GM18951 (cell line): ENCODE results near the gene ZDHHC17.

Source experiments
- POLR2A ChIP-seq: IDR thresholded peaks from 4 replicates; pipeline ENCODE4 v1.6.1; 2011; ENCODE audit warnings: mild to moderate bottlenecking; ENCODE audit not compliant: insufficient read length, insufficient read depth; ENCODE audit errors: extremely low read depth
- in situ Hi-C: fragments of 300-500 bp; cut with MboI; formaldehyde crosslinking; loops from one replicate; pipeline ENCODE4 v1.12.0; 2022; ENCODE audit warnings: low sequenced_read_pairs, mixed read lengths, inconsistent platforms; ENCODE audit not compliant: unreplicated experiment

The ZDHHC17 gene

GRCh38 chr12:76866726-76867125 lies 102.8 kb downstream of the ZDHHC17 start:
- in situ Hi-C loops, result no loop called here

GRCh38 chr12:76871082-76871481 lies 107.2 kb downstream of the ZDHHC17 start:
- no peak for TF ChIP-seq POLR2A
- in situ Hi-C loops, result no loop called here

More at GRCh38 chr12:76866726-76867125, 102.8 kb downstream of the ZDHHC17 start:
- no peak for TF ChIP-seq POLR2A

GRCh38 chr12:76871742-76872141 lies 107.8 kb downstream of the ZDHHC17 start:
- no peak for TF ChIP-seq POLR2A
- in situ Hi-C loops, result no loop called here

- in situ Hi-C loops, result no loop called here
- no peak for TF ChIP-seq POLR2A
Observed at GRCh38 chr12:76872415-76872814, 108.5 kb downstream of the ZDHHC17 start.

- TF ChIP-seq POLR2A, result no peak
- in situ Hi-C loops, result no loop called here
Observed at GRCh38 chr12:76874027-76874426, 110.1 kb downstream of the ZDHHC17 start.

- no peak for TF ChIP-seq POLR2A
- in situ Hi-C loops, result no loop called here
Observed at GRCh38 chr12:76874491-76875190, 110.7 kb downstream of the ZDHHC17 start.

- TF ChIP-seq POLR2A, result no peak
- in situ Hi-C loops, result no loop called here
Observed at GRCh38 chr12:76876696-76877229, 112.8 kb downstream of the ZDHHC17 start.

- in situ Hi-C loops, result no loop called here
- no peak for TF ChIP-seq POLR2A
Observed at GRCh38 chr12:76878099-76878898, 114.4 kb downstream of the ZDHHC17 start.

GRCh38 chr12:76878899-76879709 lies 115.2 kb downstream of the ZDHHC17 start, which contains the start of gene CSRP2:
CSRP2 (minus strand) TSS chr12:76879019; CDS start chr12:76866260, 12,759 bp downstream.
- in situ Hi-C loops, result no loop called here
- TF ChIP-seq POLR2A, result peak; percentile 72

- TF ChIP-seq POLR2A, result no peak
- in situ Hi-C loops, result no loop called here
Observed at GRCh38 chr12:76879710-76880518, 116.0 kb downstream of the ZDHHC17 start.

- in situ Hi-C loops, result no loop called here
- no peak for TF ChIP-seq POLR2A
Observed at GRCh38 chr12:76880519-76881023, 116.7 kb downstream of the ZDHHC17 start.

- in situ Hi-C loops, result no loop called here
- no peak for TF ChIP-seq POLR2A
Observed at GRCh38 chr12:76881142-76881541, 117.2 kb downstream of the ZDHHC17 start.
